Type B pancreatic cell (in vitro differentiated cells): ENCODE results near the gene TEX35. TPM values are rescaled to one million over a fixed set of nuclear protein-coding genes. Genes with fewer than 3 reads are reported as not detected.

ENCODE experiments used
- DNase-seq: peaks from one replicate; pipeline ENCODE4 v3.0.0; 2021; ENCODE audit warnings: mixed read lengths; ENCODE audit not compliant: unreplicated experiment; ENCODE audit errors: extremely low spot score
- H3K27ac Mint-ChIP-seq: 2 replicates; pipeline ENCODE4 v1.8.0; 2021; ENCODE audit warnings: mild to moderate bottlenecking, mixed read lengths
- H3K27me3 Mint-ChIP-seq: 2 replicates; pipeline ENCODE4 v1.8.0; 2021; ENCODE audit warnings: mixed read lengths
- H3K36me3 Mint-ChIP-seq: 2 replicates; pipeline ENCODE4 v1.8.0; 2021; ENCODE audit warnings: mixed read lengths
- H3K4me1 Mint-ChIP-seq: one replicate; pipeline ENCODE4 v1.8.0; 2021; ENCODE audit warnings: mixed read lengths; ENCODE audit not compliant: unreplicated experiment
- H3K4me3 Mint-ChIP-seq: 2 replicates; pipeline ENCODE4 v1.8.0; 2021; ENCODE audit warnings: mild to moderate bottlenecking, mixed read lengths
- H3K9me3 Mint-ChIP-seq: 2 replicates; pipeline ENCODE4 v1.8.0; 2021; ENCODE audit warnings: mixed read lengths
- total RNA-seq: library from RNA; stranded (reverse); gene quantifications from 2 replicates; pipeline ENCODE4 v1.2.1, GENCODE V29; 2021; ENCODE audit warnings: low replicate concordance
- TF ChIP-seq, protein P1 (sequence below): fragments of 200-600 bp; sonication (generic); conservative IDR thresholded peaks from 2 replicates; pipeline ENCODE4 v1.5.0; 2021; ENCODE audit warnings: antibody characterized with exemption, mild to moderate bottlenecking

Gene TEX35
- total RNA-seq, 1 donor from 2014 or later, result not detected

DNA sequence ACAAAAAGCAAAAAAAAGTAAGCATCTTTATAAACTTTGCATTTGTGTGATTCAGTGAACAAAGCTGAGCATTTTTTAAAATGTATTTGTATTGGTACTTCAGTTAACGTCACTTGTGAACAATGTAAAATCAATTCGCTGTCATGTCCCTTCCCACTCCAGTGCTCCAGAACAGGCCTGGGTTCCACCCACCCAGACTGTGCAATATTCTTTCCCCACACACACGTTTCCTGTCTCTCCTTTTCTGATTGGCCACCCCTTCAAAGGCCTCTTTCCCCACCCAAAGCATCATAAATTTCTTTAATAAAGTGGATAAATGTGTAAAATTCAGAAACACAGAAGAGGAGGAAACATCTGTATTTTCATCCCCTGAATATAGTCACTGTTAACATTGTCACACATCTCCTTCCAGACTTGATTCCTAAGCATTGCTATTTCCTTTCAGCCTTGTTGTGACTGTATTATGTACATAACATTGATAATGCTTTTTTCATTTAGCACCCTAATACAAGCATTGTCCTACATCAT is 28.1 kb upstream of the TEX35 start:
- DNase-seq, result no peak
- no peak overlapping the region for H3K27ac Mint-ChIP-seq
- no peaks in the 10 kb centered on the region for H3K9me3 Mint-ChIP-seq
- TF ChIP-seq, protein P1, sequence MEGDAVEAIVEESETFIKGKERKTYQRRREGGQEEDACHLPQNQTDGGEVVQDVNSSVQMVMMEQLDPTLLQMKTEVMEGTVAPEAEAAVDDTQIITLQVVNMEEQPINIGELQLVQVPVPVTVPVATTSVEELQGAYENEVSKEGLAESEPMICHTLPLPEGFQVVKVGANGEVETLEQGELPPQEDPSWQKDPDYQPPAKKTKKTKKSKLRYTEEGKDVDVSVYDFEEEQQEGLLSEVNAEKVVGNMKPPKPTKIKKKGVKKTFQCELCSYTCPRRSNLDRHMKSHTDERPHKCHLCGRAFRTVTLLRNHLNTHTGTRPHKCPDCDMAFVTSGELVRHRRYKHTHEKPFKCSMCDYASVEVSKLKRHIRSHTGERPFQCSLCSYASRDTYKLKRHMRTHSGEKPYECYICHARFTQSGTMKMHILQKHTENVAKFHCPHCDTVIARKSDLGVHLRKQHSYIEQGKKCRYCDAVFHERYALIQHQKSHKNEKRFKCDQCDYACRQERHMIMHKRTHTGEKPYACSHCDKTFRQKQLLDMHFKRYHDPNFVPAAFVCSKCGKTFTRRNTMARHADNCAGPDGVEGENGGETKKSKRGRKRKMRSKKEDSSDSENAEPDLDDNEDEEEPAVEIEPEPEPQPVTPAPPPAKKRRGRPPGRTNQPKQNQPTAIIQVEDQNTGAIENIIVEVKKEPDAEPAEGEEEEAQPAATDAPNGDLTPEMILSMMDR, result no peak
- H3K27me3 Mint-ChIP-seq, result no peaks in the 10 kb centered on the region
- H3K4me3 Mint-ChIP-seq, result no peak overlapping the region
- H3K36me3 Mint-ChIP-seq, result peaks cover 4% of the 10 kb centered on the region
- peaks cover 6% of the 10 kb centered on the region for H3K4me1 Mint-ChIP-seq

DNA sequence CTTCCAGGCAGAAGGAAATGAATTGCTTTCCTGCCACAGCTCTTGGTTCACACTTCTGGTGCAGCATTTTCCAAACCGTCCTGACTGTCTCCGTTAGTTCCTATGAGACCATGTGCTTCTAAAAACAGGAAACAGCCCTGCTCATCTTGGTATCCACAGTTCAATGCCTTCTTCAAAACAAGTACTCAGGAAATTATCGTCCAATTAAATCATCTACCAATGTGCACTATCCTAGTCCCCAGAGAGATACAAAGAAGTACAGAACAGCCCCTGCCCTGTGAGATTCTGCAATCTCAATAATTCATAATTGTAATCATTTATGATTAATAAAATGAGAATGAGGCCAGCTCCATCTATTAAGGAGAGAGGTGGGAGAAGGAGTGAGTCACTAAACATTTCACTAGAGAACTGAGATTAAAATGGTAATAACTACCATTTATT is 27.3 kb upstream of the TEX35 start:
- H3K27me3 Mint-ChIP-seq, result no peaks in the 10 kb centered on the region
- no peak for DNase-seq
- peaks cover 6% of the 10 kb centered on the region for H3K4me1 Mint-ChIP-seq
- H3K9me3 Mint-ChIP-seq, result no peaks in the 10 kb centered on the region
- H3K27ac Mint-ChIP-seq, result no peak overlapping the region
- H3K4me3 Mint-ChIP-seq, result no peak overlapping the region
- H3K36me3 Mint-ChIP-seq, result peaks cover 4% of the 10 kb centered on the region
- TF ChIP-seq, protein P1, result no peak

DNA sequence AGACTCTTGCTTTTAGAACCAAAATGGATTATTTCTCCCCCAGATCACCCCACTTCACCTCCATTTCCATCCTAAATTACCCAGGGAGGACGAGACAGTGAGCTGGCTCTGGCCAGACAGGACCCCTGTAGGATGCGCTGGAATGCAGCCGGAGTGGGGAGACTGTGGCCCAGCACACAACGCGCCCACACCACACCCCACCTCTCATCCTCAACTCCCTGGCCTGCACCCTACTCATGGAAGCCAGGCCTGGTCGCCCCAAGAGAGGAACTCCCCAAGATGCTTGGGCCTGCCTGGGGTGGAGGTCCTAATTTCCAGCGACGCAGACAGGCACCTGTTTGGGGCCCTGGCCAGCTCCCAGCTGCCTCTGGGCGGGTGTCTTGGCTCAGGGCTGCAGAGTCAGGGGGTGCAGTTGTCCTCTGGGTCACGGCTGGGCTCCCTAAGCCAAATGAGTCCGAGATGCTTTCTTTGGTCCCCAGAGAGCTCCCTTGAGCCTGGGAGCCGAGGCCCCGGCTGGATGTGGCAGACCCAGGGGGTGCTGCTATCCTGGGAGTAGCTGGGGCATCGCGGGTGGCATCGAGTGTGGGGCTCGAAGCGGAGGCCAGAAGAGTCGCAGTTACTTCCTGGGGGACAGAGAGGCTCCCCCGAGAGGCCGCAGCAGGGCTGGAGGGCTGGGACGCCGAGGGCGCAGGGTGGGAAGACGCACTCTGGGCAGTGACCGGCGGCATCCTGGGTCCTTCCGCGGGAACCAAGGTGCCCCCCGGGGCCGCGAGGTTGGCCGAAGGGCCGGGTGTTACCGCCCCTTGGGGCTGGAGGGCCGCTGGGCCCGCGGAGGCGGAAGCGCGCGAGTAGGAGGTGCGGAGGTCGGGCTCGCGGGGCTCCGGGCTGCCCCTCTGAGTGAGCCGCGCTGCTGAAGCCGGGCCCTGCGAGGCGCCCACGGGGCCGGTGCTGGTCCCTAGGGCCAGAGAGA is 26.5 kb upstream of the TEX35 start:
- Mint-ChIP-seq H3K4me1 (peaks cover 6% of the 10 kb centered on the region), H3K9me3 (no peaks in the 10 kb centered on the region), H3K27me3 (no peaks in the 10 kb centered on the region), H3K27ac (no peak overlapping the region), H3K4me3 (no peak overlapping the region), H3K36me3 (no peaks in the 10 kb centered on the region)
- TF ChIP-seq, protein P1, result no peak
- DNase-seq, result no peak

DNA sequence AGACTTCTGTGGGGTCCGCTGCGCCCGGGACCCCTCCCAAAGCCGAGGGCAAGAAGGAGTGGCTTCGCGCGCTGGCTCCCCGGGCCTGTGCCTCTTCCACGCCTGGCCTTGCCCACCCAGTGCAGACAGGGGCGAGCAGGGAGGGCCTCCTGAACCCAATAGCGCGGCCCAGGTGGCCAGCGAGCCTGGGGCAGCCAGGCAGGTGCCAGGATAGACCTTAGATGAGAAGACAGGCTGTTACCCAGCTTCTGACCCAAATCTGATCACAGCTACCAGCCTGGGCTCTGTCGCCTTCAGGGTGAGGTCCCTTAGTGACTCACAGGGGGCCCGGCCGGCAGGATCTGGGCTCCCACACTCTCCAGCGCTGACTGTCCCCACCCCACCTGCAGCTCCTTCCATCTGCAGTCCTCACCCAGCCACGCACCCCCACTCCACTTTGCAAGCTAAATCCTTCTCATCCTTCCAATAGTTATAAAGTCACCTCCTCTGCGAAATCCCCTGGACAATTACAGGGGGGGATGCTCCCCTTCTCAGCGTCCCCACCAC is 25.8 kb upstream of the TEX35 start:
- no peaks in the 10 kb centered on the region for H3K36me3 Mint-ChIP-seq
- H3K4me3 Mint-ChIP-seq, result no peak overlapping the region
- H3K27me3 Mint-ChIP-seq, result no peaks in the 10 kb centered on the region
- H3K27ac Mint-ChIP-seq, result no peak overlapping the region
- H3K9me3 Mint-ChIP-seq, result no peaks in the 10 kb centered on the region
- H3K4me1 Mint-ChIP-seq, result peaks cover 6% of the 10 kb centered on the region
- TF ChIP-seq, protein P1, result no peak
- no peak for DNase-seq

DNA sequence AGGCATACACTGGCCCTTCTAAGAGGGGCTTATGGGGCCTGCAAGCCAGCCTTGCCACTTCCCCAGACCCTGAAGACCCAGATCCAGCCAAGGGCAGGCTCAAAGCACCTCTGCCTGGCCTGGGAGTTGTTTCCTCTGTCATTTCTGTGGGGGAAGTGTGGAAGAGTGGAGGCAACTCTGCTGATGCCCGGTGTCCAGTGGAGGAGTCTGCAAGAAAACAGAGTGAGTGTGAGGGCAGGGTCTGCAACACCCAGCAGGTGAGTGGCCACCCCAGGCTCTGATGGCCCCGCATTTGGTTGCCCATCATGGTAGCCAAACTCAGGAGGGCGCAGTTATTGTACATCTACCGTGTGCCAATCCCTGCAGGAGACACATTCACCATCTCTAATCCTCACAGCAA is 24.5 kb upstream of the TEX35 start:
- TF ChIP-seq, protein P1, result no peak
- no peaks in the 10 kb centered on the region for H3K36me3 Mint-ChIP-seq
- peaks cover 3% of the 10 kb centered on the region for H3K27me3 Mint-ChIP-seq
- no peak overlapping the region for H3K4me3 Mint-ChIP-seq
- DNase-seq, result no peak
- peaks cover 6% of the 10 kb centered on the region for H3K4me1 Mint-ChIP-seq
- H3K27ac Mint-ChIP-seq, result no peak overlapping the region
- H3K9me3 Mint-ChIP-seq, result no peaks in the 10 kb centered on the region
